SU-DHL-6 (cell line): Measurements from ENCODE around the gene PTPRC.
A peak's percentile ranks its signal among the peaks of the same experiment; 100 is the strongest.

Experiments
- H2AFZ ChIP-seq: fragments of 200-600 bp; sonication (generic); 2 replicates; pipeline ENCODE4 v1.6.1; 2014; ENCODE audit warnings: low read depth, mild to moderate bottlenecking, moderate library complexity, mixed read lengths, antibody characterized with exemption, low read length; ENCODE audit not compliant: severe bottlenecking
- H3F3A ChIP-seq: fragments of 200-600 bp; shearing (Covaris generic); 2 replicates; pipeline ENCODE4 v1.6.0; 2016; ENCODE audit warnings: antibody characterized with exemption, mild to moderate bottlenecking; ENCODE audit not compliant: insufficient read depth
- H3K27ac ChIP-seq: fragments of 200-600 bp; sonication (generic); 2 replicates; pipeline ENCODE4 v1.5.1; 2016; ENCODE audit warnings: low read depth, mild to moderate bottlenecking, low read length, moderate library complexity, mixed read lengths
- H3K27me3 ChIP-seq: fragments of 200-600 bp; sonication (generic), shearing (Covaris generic); 2 replicates; pipeline ENCODE4 v1.6.0; 2014; ENCODE audit warnings: mild to moderate bottlenecking, low read length
- H3K36me3 ChIP-seq: fragments of 200-600 bp; sonication (generic); 2 replicates; pipeline ENCODE4 v1.6.1; 2014; ENCODE audit warnings: mild to moderate bottlenecking, low read length, mixed read lengths
- H3K4me2 ChIP-seq: fragments of 300-600, 200-600 bp; shearing (Covaris generic), sonication (generic); 2 replicates; pipeline ENCODE4 v1.6.0; 2014; ENCODE audit warnings: low read length, low read depth, mild to moderate bottlenecking; ENCODE audit not compliant: poor library complexity, severe bottlenecking
- H3K4me3 ChIP-seq: fragments of 200-600 bp; sonication (generic); 2 replicates; pipeline ENCODE4 v1.5.1; 2014; ENCODE audit warnings: antibody characterized with exemption, low read length, mild to moderate bottlenecking, mixed read lengths; ENCODE audit not compliant: insufficient read depth, poor library complexity, severe bottlenecking
- H3K79me2 ChIP-seq: fragments of 200-600 bp; sonication (generic); 2 replicates; pipeline ENCODE4 v1.6.1; 2014; ENCODE audit warnings: mild to moderate bottlenecking, low read length, moderate library complexity; ENCODE audit not compliant: insufficient read depth
- H3K9ac ChIP-seq: fragments of 200-600 bp; sonication (generic); 2 replicates; pipeline ENCODE4 v1.7.0; 2014; ENCODE audit warnings: mild to moderate bottlenecking, low read length
- H3K9me2 ChIP-seq: fragments of 200-600 bp; sonication (generic); replicated peaks from 2 replicates; pipeline ENCODE4 v1.6.1; 2014; ENCODE audit warnings: low read length; ENCODE audit not compliant: insufficient read depth
- H3K9me3 ChIP-seq: fragments of 200-600 bp; sonication (generic); 2 replicates; pipeline ENCODE4 v1.6.1; 2014; ENCODE audit warnings: low read length, mixed read lengths; ENCODE audit not compliant: insufficient read depth
- H4K20me1 ChIP-seq: fragments of 200-600 bp; sonication (generic); 2 replicates; pipeline ENCODE4 v1.6.1; 2014; ENCODE audit warnings: low read depth, mild to moderate bottlenecking, antibody characterized with exemption, low read length, moderate library complexity, mixed read lengths
- CTCF ChIP-seq: fragments of 200-600 bp; sonication (generic); IDR thresholded peaks from one replicate; pipeline ENCODE4 v1.5.1; 2017; ENCODE audit warnings: antibody characterized with exemption, mild to moderate bottlenecking, low read length, moderate library complexity; ENCODE audit not compliant: insufficient read depth, poor library complexity, severe bottlenecking
- EZH2phosphoT487 ChIP-seq: fragments of 200-600 bp; sonication (generic), shearing (Covaris generic); conservative IDR thresholded peaks from 2 replicates; pipeline ENCODE4 v1.6.1; 2018; ENCODE audit warnings: mild to moderate bottlenecking, antibody characterized with exemption, low read length, moderate library complexity, mixed read lengths

PTPRC gene

GRCh38 chr1:198764748-198765147, 125.9 kb downstream of the PTPRC start:
- no peak overlapping the region for H3K4me3 ChIP-seq
- peaks cover 17% of the 10 kb centered on the region for H3F3A ChIP-seq
- H3K9me3 ChIP-seq, result no peaks in the 10 kb centered on the region
- H3K9me2 ChIP-seq, result no peaks in the 10 kb centered on the region
- H3K9ac ChIP-seq, result no peak overlapping the region
- H3K27me3 ChIP-seq, result no peaks in the 10 kb centered on the region
- H3K36me3 ChIP-seq, result no peaks in the 10 kb centered on the region
- H3K27ac ChIP-seq, result no peak overlapping the region
- no peak overlapping the region for H2AFZ ChIP-seq
- TF ChIP-seq EZH2phosphoT487, result no peak
- TF ChIP-seq CTCF, result no peak
- H3K4me2 ChIP-seq, result peak overlapping the region; percentile 24
- H4K20me1 ChIP-seq, result no peaks in the 10 kb centered on the region
- H3K79me2 ChIP-seq, result no peaks in the 10 kb centered on the region

GRCh38 chr1:198765416-198765815, 126.6 kb downstream of the PTPRC start:
- no peak overlapping the region for H3K27ac ChIP-seq
- peaks cover 11% of the 10 kb centered on the region for H3F3A ChIP-seq
- H2AFZ ChIP-seq, result no peak overlapping the region
- no peaks in the 10 kb centered on the region for H3K27me3 ChIP-seq
- no peaks in the 10 kb centered on the region for H3K9me3 ChIP-seq
- no peaks in the 10 kb centered on the region for H3K36me3 ChIP-seq
- H3K4me3 ChIP-seq, result no peak overlapping the region
- TF ChIP-seq CTCF (no peak), EZH2phosphoT487 (no peak)
- H3K4me2 ChIP-seq, result no peak overlapping the region
- H3K79me2 ChIP-seq, result no peaks in the 10 kb centered on the region
- H4K20me1 ChIP-seq, result no peaks in the 10 kb centered on the region
- no peak overlapping the region for H3K9ac ChIP-seq
- H3K9me2 ChIP-seq, result no peaks in the 10 kb centered on the region

GRCh38 chr1:198771563-198772153, 132.8 kb downstream of the PTPRC start:
- Histone ChIP-seq H3K9me2 (no peaks in the 10 kb centered on the region), H4K20me1 (no peaks in the 10 kb centered on the region), H3K4me2 (no peak overlapping the region), H3K79me2 (no peaks in the 10 kb centered on the region), H3K36me3 (no peaks in the 10 kb centered on the region), H2AFZ (no peak overlapping the region), H3F3A (no peaks in the 10 kb centered on the region), H3K27ac (no peak overlapping the region), H3K27me3 (no peaks in the 10 kb centered on the region), H3K9ac (no peak overlapping the region), H3K4me3 (no peak overlapping the region), H3K9me3 (no peaks in the 10 kb centered on the region)
- TF ChIP-seq CTCF (peak; percentile 61), EZH2phosphoT487 (no peak)
